ENCODE results near the gene AFAP1.

AFAP1 gene

GRCh38 chr4:7753931-7754465, 185.7 kb downstream of the AFAP1 start:
- peak; percentile 26 for DNase-seq (ENCODE audit: low spot score)

DNA sequence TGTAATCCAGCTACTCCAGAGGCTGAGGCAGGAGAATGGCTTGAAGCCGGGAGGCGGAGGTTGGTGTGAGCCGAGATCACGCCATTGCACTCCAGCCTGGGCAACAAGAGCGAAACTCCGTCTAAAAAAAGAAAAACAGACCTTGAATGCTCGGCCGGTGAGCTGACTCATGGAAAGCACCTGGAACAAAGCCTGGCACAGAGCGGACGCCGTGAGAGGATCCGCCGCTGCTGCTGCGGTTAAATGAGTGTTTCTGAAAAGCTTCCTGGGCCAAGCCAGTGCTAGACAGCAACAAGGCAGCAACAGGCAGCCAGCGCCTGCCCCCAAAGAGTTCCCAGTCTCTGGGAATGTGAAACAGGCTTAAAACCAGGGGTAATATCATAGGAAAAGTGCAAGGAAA, 186.4 kb downstream of the AFAP1 start:
- DNase-seq (ENCODE audit: low spot score): no peak

- no peak for DNase-seq (ENCODE audit: low spot score)
Observed at GRCh38 chr4:7752649-7753048, 187.0 kb downstream of the AFAP1 start.

DNA sequence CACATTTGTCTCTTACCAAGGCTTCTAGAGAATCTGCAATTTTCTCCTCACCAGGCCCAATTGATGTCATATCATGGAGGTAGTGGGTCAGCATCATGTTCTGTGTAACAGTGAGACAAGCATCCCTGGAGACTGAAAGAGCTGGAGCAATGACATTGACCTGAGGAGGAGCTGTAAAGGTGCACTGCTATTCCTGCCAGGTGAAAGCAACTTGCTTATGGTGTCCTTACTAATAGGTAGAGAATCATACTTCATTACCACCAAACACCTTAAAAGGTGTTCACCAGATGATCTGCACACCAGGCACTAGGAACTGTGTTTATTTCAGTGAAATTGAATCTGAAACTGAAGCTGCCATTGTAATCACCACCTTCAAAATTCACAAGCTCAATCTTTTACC, 188.7 kb downstream of the AFAP1 start:
- no peak for DNase-seq (ENCODE audit: low spot score)

- no peak for DNase-seq (ENCODE audit: low spot score)
Observed at GRCh38 chr4:7750523-7750922, 189.1 kb downstream of the AFAP1 start.

DNA sequence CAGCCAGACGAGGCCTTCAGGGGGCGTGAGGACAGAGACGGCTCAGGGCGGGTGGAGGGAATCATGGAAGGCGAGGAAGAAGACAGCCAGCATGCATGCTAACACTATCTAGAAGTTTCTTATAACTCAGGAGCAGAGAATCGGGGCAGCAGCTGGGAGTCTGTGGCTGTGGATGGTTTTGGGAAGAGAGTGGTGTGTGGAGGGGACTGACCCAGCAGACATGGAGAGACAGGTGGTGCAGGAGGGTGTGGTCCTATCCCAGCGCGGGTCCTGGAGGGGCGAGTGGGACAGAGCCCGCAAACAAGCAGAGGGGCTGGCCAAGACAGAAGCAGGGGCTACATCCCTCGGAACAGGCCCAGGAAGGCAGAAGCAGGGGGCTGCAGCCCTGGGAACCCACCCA, 192.1 kb downstream of the AFAP1 start:
- DNase-seq (ENCODE audit: low spot score): no peak

GRCh38 chr4:7747062-7747385, 192.6 kb downstream of the AFAP1 start:
- DNase-seq (ENCODE audit: low spot score): no peak

- no peak for DNase-seq (ENCODE audit: low spot score)
Observed at GRCh38 chr4:7746351-7747061, 193.2 kb downstream of the AFAP1 start.

DNA sequence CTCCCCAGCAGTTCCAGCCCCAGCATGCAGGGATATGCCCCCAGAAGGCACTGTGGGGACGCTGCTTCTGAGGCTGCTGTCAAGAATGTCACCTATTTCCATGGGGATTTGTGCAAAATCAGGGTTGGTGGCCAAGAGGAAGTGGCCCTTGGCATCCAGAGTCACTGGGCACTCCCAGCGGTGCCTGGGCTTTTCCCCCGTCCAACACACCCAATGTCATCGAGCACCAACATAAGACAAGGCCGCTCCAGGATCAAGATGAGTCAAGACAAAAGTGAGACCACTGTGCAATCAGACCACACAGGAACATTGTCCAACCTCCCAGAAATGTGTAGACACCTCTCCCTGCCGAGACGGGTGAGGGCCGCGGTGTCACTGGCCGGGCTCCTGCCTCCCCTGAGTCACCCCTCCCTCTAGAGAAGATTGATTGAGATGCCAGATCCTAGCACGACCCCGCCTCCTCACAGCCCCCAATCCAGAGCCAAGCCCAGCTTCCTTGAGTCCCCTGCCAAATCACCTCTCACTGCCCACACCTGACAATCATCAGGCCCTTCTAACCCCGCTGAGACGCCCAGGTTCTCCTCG, 194.3 kb downstream of the AFAP1 start:
- DNase-seq (ENCODE audit: low spot score): no peak

DNA sequence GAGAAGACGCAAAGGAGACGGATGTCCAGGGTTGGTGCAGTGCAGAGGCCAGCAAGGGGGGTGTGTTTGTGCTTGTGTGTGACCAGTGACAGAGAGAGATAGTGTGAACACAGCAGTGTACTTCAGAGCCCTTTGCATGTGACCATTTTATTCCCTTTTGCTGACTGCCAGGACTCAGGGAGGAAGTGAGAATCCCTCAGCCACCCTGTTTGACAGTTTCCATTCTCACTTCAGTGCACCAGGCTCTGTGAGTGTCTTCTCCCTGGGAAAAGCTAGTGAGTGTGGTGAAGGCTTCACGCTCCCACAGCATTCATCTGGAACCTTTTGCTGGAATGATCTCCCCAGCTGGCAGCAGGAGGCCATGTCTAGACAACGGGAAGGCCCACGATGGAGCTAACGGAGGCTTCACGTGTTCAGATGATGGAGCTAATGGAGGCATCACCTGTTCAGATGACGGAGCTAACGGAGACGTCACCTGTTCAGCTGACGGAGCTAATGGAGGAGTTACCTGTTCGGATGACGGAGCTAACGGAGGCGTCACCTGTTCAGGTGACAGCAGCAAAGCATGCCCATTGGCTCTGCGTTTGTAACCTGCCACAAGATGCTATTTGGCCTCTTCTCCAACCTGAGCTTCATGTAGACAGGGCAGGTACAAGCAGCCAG, 195.4 kb downstream of the AFAP1 start:
- DNase-seq (ENCODE audit: low spot score): no peak

- DNase-seq (ENCODE audit: low spot score): no peak
Observed at GRCh38 chr4:7742807-7743280, 196.8 kb downstream of the AFAP1 start.

DNA sequence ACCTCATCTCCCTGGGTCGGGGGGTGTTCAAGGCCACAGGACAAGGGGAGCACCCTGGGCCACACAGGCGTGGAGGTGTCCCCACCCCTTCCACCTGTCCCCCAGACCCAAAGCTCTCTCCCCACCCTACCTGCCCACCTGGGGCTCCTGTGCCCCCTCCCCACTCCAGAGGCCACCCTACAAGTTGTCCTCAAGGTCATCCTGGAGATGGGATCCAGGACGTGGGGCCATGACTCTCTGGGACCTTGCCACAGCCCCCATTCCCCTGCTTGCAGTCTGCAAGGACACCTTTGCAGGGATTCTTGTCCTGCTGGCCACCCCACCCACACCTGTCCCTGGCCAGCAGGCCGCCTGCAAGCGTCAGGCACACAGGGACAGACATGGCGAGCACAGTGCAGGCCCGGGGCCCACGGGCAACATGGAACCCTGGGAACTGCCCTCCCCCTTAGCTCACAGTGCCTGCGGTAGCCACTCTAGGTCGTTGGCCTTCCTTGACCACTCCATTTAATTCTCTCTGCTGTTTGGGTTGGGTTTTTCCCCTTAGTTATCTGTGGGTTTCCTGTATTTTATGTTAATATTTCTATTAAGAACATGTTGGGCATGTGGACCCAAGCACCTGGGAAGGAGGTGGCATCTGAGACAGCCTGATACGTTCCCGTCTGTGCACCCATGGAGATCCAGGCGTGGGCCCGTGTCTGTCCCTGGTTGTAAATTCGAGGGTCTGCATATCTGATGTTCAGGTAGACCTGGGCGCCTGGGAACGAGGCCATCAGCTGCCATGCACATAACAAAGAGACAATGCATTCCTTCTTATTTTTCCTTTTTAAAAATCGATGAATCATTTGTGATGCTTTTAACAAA, 197.5 kb downstream of the AFAP1 start:
- DNase-seq (ENCODE audit: low spot score): no peak

- DNase-seq (ENCODE audit: low spot score): no peak
Observed at GRCh38 chr4:7740866-7741525, 198.7 kb downstream of the AFAP1 start.

DNA sequence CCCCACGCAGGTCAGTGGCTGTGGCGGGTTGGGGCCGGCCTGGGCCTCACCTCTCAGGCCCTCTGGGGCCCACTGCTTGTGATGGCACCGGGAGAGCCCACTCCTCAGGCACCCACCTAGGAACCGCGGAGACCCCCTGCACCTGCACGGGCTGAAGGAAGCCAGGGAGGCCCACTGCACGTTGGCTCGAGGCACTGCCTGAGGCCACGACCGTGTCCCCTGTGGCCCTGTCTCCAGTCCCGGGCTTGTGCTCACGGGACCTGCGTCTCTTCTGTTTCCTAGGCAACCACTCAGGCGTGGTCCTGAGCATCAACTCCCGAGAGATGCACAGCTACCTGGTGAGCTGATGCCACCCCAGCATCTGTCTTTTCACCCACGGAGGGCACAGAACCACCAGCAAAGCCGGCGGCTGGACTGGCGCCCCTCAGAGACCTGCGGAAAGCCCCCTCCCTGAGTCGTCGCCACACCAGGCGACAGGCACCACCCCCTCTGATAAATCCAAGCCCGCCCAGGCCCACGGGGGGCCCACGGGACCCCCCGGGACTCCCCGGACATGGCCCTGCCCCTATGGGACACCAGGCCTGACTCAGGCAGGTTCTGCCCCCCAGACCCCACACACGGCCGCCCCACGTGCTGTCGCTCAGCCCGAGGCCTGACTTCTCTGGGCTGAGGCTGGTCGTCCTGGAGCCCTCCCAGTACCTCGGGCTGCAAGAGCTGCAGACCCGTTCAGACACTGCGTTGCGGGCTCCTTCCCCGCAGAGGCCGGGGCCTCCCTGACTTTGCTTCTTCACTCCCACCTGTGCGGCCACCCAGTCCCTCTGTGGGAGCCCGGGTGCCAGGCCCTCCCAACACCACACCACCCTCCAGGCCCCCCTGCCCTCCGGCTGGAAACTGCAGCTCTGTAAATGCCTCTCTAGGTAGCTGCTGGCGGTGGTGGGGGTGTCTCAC, 199.5 kb downstream of the AFAP1 start:
- no peak for DNase-seq (ENCODE audit: low spot score)

DNA sequence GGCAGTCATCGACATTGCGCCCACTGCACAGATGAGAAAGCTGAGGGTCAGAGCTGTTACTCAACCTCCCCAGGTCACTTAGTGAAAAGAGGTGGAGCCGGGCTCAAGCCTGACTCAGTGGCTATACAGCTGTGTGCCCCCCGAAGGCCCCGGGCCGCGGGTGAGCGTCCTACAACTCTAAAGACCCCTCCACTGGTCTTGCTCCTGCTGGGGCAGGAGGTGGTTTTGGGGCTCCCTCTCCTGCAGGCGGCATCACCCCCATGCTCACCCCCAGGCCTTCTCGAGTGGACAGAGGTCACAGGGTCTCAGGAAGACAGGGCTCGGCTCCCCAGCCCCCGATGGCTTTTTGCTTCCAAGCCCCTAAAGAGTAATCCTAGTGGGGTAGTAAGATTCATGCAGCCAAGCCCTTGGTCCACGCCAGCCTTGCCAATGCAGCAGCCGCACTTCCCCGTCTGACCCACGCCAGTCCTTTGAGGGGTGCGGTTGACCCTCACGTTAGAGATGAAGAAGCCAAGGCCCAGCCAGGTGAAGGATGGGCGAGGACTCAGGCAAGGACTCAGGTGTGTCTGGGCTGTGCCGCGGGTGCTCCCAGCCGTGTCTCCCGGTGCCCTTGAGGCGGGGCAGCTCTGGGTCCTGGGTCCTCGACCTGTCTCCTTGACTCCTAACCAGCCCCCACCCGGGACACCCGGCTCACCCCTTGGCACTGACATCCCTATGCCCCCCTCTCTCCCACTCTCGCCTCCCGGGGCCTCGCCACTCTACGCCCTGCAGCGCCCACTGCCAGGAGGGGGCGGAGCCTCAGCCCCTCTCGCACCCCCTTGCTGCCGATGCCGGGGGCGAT, 200.4 kb downstream of the AFAP1 start:
- DNase-seq (ENCODE audit: low spot score): no peak

GRCh38 chr4:7738458-7739076, 201.1 kb downstream of the AFAP1 start:
- DNase-seq (ENCODE audit: low spot score): no peak

DNA sequence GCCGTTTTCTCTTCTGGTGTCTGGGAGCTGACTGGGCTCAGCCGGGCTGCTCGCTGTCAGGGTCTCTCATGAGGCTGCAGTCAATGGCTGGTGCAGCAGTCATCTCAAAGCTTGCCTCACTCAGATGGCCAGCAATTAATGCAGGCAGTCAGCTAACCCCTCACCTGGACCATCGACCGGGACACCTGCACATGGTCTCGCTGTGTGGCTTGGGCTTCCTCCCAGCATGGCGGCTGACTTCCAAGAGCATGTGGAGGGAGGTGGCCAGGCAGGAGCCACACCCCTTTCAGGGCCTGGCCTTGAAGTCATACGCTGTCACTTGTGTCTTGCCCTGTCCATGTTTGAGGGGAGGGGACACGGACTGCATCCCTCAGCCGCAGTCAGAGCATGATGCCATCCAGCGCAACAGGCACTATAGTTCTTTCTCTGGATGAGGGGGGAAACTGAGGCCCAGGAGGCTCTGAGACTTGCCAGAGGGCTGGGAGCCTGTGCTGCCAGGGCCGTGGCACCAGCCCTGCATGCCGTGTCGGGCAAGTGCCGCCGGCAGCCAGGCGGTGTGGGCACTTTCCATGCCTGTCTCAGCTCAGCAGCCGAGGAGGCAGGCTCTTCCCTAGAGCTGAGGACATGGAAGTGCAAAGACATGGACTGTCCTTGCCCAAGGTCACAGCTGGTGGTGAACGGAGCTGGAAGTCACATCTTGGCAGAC, 201.8 kb downstream of the AFAP1 start:
- DNase-seq (ENCODE audit: low spot score): no peak

DNA sequence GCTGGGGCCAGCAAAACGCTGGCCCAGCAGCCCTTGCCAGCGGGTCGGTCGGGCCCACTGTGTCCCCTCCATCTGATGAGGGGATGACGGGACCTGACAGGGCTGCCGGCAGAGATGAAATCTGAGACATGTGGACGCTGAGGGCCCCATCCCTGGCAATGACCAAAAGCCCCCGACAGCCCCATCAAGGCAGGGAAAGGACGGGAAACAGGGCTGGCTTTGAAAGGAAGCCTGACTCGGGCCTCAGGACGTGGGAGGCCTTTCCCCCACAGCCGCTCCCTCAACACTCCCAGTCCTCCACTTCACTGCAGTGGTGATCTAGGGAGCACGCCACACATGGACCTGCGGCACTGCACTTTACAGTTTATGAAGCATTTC, 202.4 kb downstream of the AFAP1 start:
- no peak for DNase-seq (ENCODE audit: low spot score)
